NCI-H1105 treated with DMSO at 0.1 percent for 48 hours (cell line): ENCODE results near the gene FAM13B.
"Not testable (repeated sequence)": the region's sequence is repeated elsewhere in the genome, so short reads cannot be mapped to it uniquely, and the experiment has no call there.

ENCODE experiments used
- DNase-seq: peaks from one replicate; lab custom pipeline; 2025; lab: John Stamatoyannopoulos, UW

Gene FAM13B

DNA sequence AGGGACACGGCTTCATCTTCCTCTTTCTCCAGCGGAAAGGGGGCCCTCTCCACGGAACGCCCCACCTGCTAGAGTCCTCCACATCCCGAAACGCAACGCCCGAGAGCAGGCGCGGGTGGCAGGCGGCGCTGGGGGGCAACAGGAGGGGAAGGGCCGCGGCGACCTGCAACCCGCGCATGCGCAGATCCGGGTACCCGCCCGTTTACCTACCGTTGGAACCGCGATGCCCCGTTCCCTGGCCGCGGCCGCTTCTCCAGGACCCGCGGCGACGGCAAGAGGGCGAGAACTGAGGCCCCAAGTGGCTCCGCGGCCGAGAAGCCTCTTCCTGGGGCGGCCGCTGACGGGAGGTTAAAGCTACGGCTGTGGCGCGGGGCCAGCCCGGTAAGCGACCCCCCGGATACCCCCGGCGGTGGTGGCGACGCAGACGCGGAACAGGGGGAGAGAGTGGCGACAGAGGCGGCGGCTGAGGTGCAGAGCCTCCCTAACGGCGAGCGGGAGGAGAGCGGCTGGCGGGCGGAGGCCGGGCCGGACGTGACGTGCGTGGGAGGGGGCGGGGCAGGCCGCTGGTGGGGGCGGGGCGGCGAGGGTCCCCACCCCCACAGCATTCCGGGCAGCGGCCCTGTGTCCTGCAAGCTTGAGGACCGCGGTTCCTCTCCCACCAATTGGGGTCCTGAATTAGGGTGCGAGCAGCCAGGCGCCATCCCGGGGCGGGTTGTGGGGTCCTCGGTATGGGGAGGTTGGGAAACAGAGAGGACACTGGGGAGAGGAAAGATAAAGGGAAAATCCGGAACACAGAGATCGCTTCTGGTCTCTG is at the start of gene FAM13B:
Gene FAM13B, minus strand, starts transcription at position 508 of the 814 bp plus-strand sequence. CDS start 13,968 bp downstream, outside the sequence.
- DNase-seq: peak; percentile 62

GRCh38 chr5:138082033-138082432 is 49.2 kb upstream of the FAM13B start:
- DNase-seq: no peak

DNA sequence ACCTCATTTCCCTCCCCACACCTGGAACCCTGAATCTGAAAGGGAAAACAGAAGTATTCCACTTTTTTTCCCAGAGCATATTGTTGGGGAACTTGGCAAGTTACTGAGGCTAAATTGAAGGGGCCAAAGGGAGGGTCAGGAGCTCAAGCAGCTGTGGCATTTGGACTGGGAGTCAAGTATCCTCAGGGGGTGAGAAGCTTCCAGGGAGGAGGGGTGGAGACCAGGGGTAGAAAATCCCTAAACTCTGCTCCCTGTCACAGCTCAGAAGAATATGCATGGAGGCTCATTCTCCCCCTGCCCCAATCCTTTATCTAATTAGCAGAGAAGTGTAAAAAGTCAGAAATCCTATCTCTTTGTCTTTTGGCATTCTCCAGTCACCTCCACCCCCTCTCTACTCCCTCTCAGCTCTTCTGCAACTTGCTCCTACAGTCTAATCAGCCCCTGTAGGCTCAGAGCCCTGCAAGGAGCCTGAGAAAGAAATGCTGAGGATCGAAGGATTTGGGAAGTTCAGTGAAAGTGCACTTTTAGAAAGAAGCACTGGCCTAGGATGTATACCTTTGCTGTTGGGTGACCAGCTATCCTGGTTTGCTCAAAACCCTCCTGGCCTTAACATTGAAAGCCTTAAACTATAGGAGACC is 45.2 kb upstream of the FAM13B start:
- DNase-seq: no peak

DNA sequence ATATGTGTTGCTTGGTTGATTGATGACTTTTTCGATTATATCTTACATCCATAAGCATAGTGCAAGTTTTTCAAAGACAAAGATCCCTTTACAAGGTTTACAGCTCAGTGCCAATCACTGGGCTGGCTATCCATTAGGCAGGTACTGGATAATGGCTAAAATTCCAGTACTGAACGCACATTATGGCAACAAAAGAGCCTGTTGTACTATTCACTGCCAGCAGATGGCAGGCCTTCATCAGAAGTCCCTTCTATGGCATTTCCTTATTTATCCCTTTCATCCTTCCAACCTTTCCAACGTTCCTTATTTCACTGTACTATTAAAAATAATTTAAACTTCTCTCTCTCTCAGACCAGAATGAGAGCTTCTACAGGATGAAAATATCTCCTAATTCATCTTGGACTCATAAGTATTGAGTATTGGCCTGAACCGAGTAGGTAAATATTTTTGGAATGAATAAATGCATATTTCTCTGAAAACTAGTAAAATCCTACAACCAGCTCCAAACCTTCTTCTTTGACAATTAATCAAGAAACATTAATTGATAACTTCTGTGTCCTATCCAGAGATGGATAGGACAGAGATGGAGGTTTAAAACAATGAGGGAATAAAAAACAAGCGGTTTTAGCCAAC is 44.3 kb upstream of the FAM13B start:
- DNase-seq: peak; percentile 26

- not testable (repeated sequence) for DNase-seq
Measured at GRCh38 chr5:138070026-138070425, 37.1 kb upstream of the FAM13B start.

DNA sequence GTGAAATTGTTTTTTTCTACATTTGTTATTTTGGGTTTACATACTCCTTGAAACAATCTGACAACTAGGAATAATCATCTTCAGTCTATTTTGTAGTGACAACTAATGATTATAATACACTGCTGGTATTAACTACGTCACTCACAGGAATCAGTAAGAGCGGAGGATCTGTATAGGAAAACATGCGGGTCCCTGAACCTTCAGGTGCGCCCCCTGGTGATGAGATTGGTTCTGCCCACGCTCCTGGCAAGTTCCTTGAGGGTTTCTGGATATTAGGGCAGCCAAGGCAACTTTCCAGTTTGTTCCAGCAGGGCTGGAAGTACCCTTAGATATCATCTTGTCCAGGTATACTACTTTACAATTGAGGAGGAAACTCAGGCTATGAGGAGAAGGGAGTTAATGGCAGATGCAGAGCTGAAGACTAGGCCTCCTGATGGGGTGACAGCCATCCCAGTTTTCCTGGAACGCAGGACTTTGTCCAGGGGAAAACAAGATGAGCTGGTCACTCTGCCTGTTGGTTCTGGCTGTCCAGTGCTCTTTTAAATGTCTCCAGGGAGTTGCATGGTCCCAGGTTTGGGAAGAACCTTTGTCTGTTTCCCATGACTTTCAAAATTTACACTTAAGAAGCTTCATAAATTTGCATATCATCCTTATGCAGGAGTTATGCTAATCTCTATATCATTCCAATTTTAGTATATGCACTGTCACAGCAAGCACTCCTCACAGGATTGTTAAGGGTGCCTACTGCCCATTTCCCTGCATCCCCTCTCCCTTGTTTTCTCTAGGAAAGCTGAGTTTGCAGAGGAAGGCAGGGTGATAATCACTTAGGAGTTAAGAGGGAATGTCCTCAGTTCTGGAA is 36.1 kb upstream of the FAM13B start:
- peak; percentile 32 for DNase-seq

DNA sequence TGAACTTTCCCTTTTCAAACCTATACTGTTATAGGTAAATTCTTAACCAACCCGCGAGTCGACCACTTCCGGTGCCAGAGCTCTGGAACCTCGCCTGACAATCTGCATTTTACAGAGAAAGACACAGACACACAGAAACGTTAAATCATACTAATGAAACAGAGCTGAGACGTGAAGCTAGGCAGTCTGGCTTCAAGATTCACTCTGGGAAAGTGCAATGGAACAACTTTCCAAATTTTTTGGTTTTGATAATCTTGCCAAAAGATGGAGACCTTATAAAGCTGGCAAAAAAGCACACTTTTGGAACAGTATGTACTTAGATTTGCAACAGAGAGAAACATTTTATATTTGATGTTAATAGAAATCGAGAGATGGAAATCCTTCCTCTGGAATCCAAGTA is 35.1 kb upstream of the FAM13B start:
- no peak for DNase-seq

GRCh38 chr5:138065102-138065501 is 32.2 kb upstream of the FAM13B start:
- DNase-seq: no peak

DNA sequence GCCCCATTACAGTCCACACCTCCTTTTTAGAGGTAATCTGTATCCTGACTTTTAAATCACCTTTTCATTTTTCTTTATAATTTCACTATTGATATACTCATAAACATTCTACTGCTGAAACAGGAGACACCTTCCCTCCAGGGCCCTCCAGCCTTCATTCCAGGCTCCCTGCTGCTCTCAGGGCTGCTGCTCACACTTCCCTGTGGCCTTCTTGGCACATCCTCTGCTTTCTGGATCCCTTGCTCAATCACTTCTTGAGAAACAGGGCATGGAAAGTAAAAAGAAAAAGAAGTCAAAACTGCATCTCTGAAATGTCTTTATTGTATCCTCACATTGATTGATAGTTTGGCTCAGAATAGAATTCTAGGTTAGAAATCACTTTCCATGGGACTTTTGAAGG is 31.6 kb upstream of the FAM13B start:
- no peak for DNase-seq

- DNase-seq: no peak
Measured at GRCh38 chr5:138054847-138055558, 22.1 kb upstream of the FAM13B start.

GRCh38 chr5:138054206-138054605 is 21.3 kb upstream of the FAM13B start:
- DNase-seq: no peak

- no peak for DNase-seq
Measured at GRCh38 chr5:138053554-138053953, 20.7 kb upstream of the FAM13B start.

GRCh38 chr5:138052718-138053117 is 19.8 kb upstream of the FAM13B start:
- DNase-seq: not testable (repeated sequence)

DNA sequence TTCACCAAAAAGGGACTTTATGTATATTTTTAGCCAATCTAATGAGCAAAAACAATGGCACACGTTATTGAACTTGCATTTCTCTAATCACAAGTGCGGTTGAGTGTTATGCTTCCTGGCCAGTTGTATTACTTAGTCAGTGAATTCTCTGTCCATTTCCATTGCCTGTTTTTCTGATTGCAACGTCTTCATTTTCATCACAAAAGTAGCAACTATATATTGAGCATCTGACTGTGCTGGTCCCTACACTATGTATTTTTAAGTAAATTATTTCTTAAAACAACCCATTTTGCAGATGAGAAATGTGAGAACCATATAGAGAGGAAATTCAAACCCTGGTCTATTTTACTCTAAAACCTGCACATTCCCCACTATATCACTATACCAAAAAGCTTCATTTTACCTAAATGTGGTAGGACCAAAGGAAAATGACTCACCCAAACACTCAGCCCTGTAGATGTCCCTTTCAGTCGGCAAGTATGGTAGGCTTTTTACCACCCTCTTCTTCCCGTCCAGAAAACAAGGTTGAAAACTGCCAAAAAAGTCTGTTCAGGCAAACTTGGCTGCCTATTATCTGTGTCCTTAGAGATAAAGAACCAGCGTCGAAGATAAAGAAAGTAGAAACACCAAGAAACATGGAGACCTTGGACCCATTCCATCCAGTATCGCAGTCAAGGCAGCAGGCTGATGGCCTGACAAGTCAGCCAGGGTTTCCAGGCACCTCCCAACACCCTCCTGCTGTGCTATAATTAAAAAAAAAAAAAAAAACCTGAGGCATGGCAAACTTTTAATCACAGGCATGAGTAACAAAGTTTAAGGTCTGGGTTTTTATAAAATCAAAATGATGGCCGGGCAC is 18.8 kb upstream of the FAM13B start:
- no peak for DNase-seq

GRCh38 chr5:138045283-138045682 is 12.4 kb upstream of the FAM13B start:
- DNase-seq: not testable (repeated sequence)

- DNase-seq: no peak
Measured at GRCh38 chr5:138038826-138039225, 5.9 kb upstream of the FAM13B start.

- no peak for DNase-seq
Measured at GRCh38 chr5:138037907-138038633, 5.2 kb upstream of the FAM13B start.

DNA sequence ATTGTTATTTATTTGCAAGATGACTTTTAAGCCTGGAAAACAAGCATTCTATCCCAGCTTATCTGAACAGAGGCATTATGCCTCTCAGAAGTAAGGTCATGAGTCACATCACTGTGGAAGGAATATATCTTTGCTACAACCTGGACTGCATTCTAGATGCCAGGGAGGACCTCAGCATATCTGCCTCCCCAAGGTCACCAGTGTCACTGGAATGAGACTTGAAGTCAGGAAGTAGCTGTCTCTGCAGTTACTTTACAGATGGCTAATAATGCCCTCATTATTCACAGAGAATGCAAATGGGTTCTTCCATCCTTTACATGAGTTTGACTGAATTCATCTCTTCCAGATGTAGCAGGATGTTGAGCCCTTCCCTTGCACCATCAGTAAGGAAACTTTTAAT is 4.4 kb upstream of the FAM13B start:
- no peak for DNase-seq

GRCh38 chr5:138035605-138036537 is 3.0 kb upstream of the FAM13B start:
- DNase-seq: peak; percentile 84
